ENCODE results near the gene PELI1. TPM values are rescaled to one million over a fixed set of nuclear protein-coding genes. Genes with fewer than 3 reads are reported as not detected.

The PELI1 gene
- total RNA-seq, 1 donor, result 10.8 TPM

DNA sequence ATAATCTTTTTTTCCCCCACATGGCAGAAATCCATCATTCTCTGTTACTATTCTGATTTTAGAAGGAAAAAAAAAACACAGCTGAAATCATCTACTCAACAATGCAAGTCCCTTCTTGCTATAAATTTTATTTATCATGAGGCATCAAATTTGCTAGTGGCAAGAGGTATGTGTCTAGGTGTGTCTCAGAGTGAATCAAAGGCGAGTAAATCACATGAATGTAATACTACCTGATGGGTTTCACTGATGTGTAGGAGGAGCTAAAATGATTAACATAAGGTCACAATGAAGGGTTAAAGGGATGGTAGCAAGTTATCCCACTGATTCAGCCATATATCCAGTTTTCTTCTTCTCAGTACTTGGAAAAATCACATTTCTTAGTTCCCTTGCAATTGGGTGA, 24.5 kb upstream of the PELI1 start:
- TF ChIP-seq, protein P1, sequence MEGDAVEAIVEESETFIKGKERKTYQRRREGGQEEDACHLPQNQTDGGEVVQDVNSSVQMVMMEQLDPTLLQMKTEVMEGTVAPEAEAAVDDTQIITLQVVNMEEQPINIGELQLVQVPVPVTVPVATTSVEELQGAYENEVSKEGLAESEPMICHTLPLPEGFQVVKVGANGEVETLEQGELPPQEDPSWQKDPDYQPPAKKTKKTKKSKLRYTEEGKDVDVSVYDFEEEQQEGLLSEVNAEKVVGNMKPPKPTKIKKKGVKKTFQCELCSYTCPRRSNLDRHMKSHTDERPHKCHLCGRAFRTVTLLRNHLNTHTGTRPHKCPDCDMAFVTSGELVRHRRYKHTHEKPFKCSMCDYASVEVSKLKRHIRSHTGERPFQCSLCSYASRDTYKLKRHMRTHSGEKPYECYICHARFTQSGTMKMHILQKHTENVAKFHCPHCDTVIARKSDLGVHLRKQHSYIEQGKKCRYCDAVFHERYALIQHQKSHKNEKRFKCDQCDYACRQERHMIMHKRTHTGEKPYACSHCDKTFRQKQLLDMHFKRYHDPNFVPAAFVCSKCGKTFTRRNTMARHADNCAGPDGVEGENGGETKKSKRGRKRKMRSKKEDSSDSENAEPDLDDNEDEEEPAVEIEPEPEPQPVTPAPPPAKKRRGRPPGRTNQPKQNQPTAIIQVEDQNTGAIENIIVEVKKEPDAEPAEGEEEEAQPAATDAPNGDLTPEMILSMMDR (IDR thresholded peaks at IDR 0.05; ENCODE audit: insufficient read depth, low read depth, low read length), result no peak
- DNase-seq (ENCODE audit: low read depth), result no peak
- H3K4me3 ChIP-seq (ENCODE audit: low read depth, low read length), result no peak overlapping the region

GRCh38 chr2:64168201-64168600, 24.0 kb upstream of the PELI1 start:
- no peak overlapping the region for H3K4me3 ChIP-seq (ENCODE audit: low read depth, low read length)
- TF ChIP-seq, protein P1 (IDR thresholded peaks at IDR 0.05; ENCODE audit: insufficient read depth, low read depth, low read length), result no peak

DNA sequence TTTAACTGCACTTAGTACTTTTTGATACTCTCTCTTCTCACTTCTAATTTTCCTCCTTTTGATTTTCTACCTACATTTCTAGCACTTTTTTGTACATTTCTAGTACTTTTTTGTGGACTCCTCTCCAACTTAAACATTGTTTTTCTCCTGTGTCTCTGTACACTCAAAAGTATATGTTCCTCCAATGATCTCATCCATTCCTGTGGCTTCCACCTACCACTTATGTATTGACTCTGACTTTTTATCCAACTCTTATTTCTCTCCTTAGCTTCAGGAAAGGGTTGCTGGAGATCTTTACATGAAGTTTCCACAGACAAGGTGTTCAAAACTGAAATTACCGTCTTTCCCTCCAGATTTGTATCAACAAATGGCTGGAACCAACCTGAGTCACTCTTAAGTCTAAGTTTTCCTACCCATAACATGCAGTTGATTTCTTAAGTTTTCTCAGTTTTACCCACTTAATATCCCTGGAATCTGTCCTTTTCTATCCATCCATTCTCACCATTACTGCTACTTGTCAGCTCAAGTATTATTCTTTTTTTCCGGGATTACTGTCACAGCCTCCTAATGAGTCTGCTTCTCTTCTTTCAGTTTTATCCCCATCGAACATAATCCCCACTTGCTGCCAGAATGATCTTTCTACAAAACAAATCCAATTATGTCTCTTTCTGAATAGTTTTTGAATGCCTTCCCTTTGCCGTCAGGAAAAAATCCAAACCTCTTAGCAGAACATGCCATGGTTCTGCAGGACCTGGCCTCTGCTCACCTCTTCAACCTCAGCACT, 22.6 kb upstream of the PELI1 start:
- TF ChIP-seq, protein P1 (IDR thresholded peaks at IDR 0.05; ENCODE audit: insufficient read depth, low read depth, low read length), result no peak
- DNase-seq (ENCODE audit: low read depth), result no peak
- H3K4me3 ChIP-seq (ENCODE audit: low read depth, low read length), result no peak overlapping the region

More at GRCh38 chr2:64168201-64168600, 24.0 kb upstream of the PELI1 start:
- DNase-seq (ENCODE audit: low read depth), result no peak

- H3K4me3 ChIP-seq (ENCODE audit: low read depth, low read length), result no peak overlapping the region
- TF ChIP-seq, protein P1 (IDR thresholded peaks at IDR 0.05; ENCODE audit: insufficient read depth, low read depth, low read length), result no peak
- no peak for DNase-seq (ENCODE audit: low read depth)
Measured at GRCh38 chr2:64166212-64166611, 22.0 kb upstream of the PELI1 start.

DNA sequence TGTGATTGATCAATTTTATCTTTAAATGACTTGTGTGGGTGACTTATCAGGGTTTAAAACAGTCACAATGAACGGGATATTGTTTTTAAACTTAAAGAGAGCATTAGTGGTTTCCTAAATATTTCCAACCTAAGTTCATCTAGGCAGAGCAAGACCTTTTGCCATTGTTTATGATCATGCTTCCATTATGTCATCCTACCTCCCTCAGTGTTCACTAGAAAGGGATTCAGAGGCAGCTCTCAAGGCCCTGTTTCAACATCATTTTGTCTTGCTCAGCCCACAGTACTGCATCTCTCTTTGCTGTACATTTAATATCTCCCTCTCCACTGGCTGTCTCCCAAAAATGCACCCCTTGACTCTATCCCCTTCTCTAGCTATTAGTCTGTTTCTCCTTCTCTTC, 21.5 kb upstream of the PELI1 start:
- peak; percentile 66 for DNase-seq (ENCODE audit: low read depth)
- TF ChIP-seq, protein P1 (IDR thresholded peaks at IDR 0.05; ENCODE audit: insufficient read depth, low read depth, low read length), result no peak
- no peak overlapping the region for H3K4me3 ChIP-seq (ENCODE audit: low read depth, low read length)

DNA sequence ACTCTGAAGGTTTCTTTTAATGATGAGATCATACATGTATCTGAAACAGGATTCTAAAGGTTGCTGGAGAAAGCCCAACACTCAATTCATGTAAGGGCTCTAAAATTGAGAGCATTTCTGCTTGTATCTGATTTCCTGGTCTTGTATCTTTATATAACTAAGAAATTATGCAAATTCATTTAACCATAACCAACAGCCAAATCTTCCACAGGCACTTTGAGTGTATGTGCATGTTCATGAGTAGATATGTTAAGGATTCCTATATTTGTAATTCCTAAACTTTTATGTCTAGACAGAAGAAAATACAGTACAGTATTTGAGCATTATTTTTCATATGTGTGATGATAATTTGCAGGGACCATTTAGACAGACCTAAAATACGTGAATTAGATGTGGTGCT, 20.4 kb upstream of the PELI1 start:
- TF ChIP-seq, protein P1 (IDR thresholded peaks at IDR 0.05; ENCODE audit: insufficient read depth, low read depth, low read length), result no peak
- DNase-seq (ENCODE audit: low read depth), result no peak
- H3K4me3 ChIP-seq (ENCODE audit: low read depth, low read length), result no peak overlapping the region

- no peak overlapping the region for H3K4me3 ChIP-seq (ENCODE audit: low read depth, low read length)
- no peak for DNase-seq (ENCODE audit: low read depth)
- TF ChIP-seq, protein P1 (IDR thresholded peaks at IDR 0.05; ENCODE audit: insufficient read depth, low read depth, low read length), result no peak
Measured at GRCh38 chr2:64162516-64162915, 18.3 kb upstream of the PELI1 start.
